IgD-negative memory B cell (primary cell): ENCODE data around the gene ZCWPW1. TPM values are rescaled to one million over a fixed set of nuclear protein-coding genes. Genes with fewer than 3 reads are reported as not detected.
"Not testable (repeated sequence)": the region's sequence is repeated elsewhere in the genome, so short reads cannot be mapped to it uniquely, and the experiment has no call there.

Source experiments
- H3K27ac Mint-ChIP-seq, 3 donors: one replicate each; pipeline ENCODE4 v1.8.0; 2020 to 2022; ENCODE audit warnings: mild to moderate bottlenecking in 3 of 3, mixed read lengths in 3 of 3, moderate library complexity in 1 of 3
- H3K27me3 Mint-ChIP-seq: one replicate; pipeline ENCODE4 v1.8.0; 2021; ENCODE audit warnings: mixed read lengths
- H3K36me3 Mint-ChIP-seq: one replicate; pipeline ENCODE4 v1.8.0; 2020; ENCODE audit warnings: mild to moderate bottlenecking, mixed read lengths
- H3K4me1 Mint-ChIP-seq, 3 donors: one replicate each; pipeline ENCODE4 v1.8.0; 2020 to 2022; ENCODE audit warnings: mixed read lengths in 3 of 3, mild to moderate bottlenecking in 1 of 3
- H3K4me3 Mint-ChIP-seq, 4 donors: one replicate each; pipeline ENCODE4 v1.8.0; 2020 to 2022; ENCODE audit warnings: mild to moderate bottlenecking in 4 of 4, mixed read lengths in 4 of 4, moderate library complexity in 3 of 4
- H3K9me3 Mint-ChIP-seq, 3 donors: one replicate each; pipeline ENCODE4 v1.8.0; 2020 to 2021; ENCODE audit warnings: mixed read lengths in 3 of 3, mild to moderate bottlenecking in 1 of 3
- polyA plus RNA-seq: library from polyadenylated mRNA; unstranded; fragments of 300-500 nt; fragmentation: Illumina TruSeq; gene quantifications from one replicate; pipeline ENCODE4 v1.2.3, GENCODE V29; 2021

ZCWPW1 gene
- polyA plus RNA-seq, 1 donor from 2014 or later, result 12.1 TPM

GRCh38 chr7:100465702-100466311 lies 37.3 kb upstream of the ZCWPW1 start:
- Mint-ChIP-seq H3K27ac (no peak overlapping the region), H3K36me3 (no peaks in the 10 kb centered on the region), H3K4me1 (peaks cover 4 to 7% (median 5%) of the 10 kb centered on the region in 3 donors), H3K4me3 (no peak overlapping the region), H3K27me3 (no peaks in the 10 kb centered on the region), H3K9me3 (no peaks in the 10 kb centered on the region)

GRCh38 chr7:100465299-100465698 lies 36.8 kb upstream of the ZCWPW1 start:
- no peaks in the 10 kb centered on the region for H3K27me3 Mint-ChIP-seq
- H3K27ac Mint-ChIP-seq, result no peak overlapping the region
- H3K36me3 Mint-ChIP-seq, result no peaks in the 10 kb centered on the region

GRCh38 chr7:100464791-100465190 lies 36.3 kb upstream of the ZCWPW1 start:
- Mint-ChIP-seq H3K27ac (peak overlapping the region in 1 of 3 donors; percentile 71), H3K36me3 (no peaks in the 10 kb centered on the region), H3K9me3 (no peaks in the 10 kb centered on the region), H3K27me3 (no peaks in the 10 kb centered on the region), H3K4me1 (peaks cover 0 to 5% (median under 1%) of the 10 kb centered on the region in 3 donors), H3K4me3 (no peak overlapping the region)

More at GRCh38 chr7:100465299-100465698, 36.8 kb upstream of the ZCWPW1 start:
- peaks cover 0 to 7% (median 3%) of the 10 kb centered on the region in 3 donors for H3K4me1 Mint-ChIP-seq
- H3K4me3 Mint-ChIP-seq, result no peak overlapping the region
- no peaks in the 10 kb centered on the region for H3K9me3 Mint-ChIP-seq

- Mint-ChIP-seq H3K4me1 (peaks cover 0 to 2% (median 0%) of the 10 kb centered on the region in 3 donors), H3K4me3 (no peak within 1 kb of the TSS), H3K27me3 (no peaks in the 10 kb centered on the region), H3K27ac (peak within 1 kb of the TSS in 2 of 3 donors; percentile 67 to 71), H3K9me3 (no peaks in the 10 kb centered on the region), H3K36me3 (no peaks in the 10 kb centered on the region)
These were observed 35.7 kb upstream of the ZCWPW1 start, which contains the start of gene SPACDR for GRCh38 chr7:100464210-100464660. Gene SPACDR (minus strand): TSS chr7:100464260. CDS start chr7:100464025, 235 bp downstream.

- peaks cover 2% of the 10 kb centered on the region for H3K36me3 Mint-ChIP-seq
- H3K27ac Mint-ChIP-seq, result no peak overlapping the region
- peaks cover 0 to 6% (median 3%) of the 10 kb centered on the region in 3 donors for H3K4me1 Mint-ChIP-seq
- H3K27me3 Mint-ChIP-seq, result no peaks in the 10 kb centered on the region
- H3K4me3 Mint-ChIP-seq, result no peak overlapping the region
- H3K9me3 Mint-ChIP-seq, result no peaks in the 10 kb centered on the region
These were observed 28.5 kb upstream of the ZCWPW1 start for GRCh38 chr7:100457033-100457432.

GRCh38 chr7:100456562-100456961 lies 28.1 kb upstream of the ZCWPW1 start:
- H3K27ac Mint-ChIP-seq, result peak overlapping the region in 1 of 3 donors; percentile 62
- H3K36me3 Mint-ChIP-seq, result peaks cover 2% of the 10 kb centered on the region
- H3K4me1 Mint-ChIP-seq, result peaks cover 0 to 6% (median 3%) of the 10 kb centered on the region in 3 donors
- H3K27me3 Mint-ChIP-seq, result no peaks in the 10 kb centered on the region
- no peak overlapping the region for H3K4me3 Mint-ChIP-seq
- no peaks in the 10 kb centered on the region for H3K9me3 Mint-ChIP-seq

- Mint-ChIP-seq H3K9me3 (no peaks in the 10 kb centered on the region), H3K27me3 (no peaks in the 10 kb centered on the region), H3K36me3 (peaks cover 2% of the 10 kb centered on the region), H3K4me1 (peaks cover 3 to 13% (median 6%) of the 10 kb centered on the region in 3 donors), H3K27ac (no peak overlapping the region), H3K4me3 (no peak overlapping the region)
These were observed 26.7 kb upstream of the ZCWPW1 start for GRCh38 chr7:100455206-100455605.

- H3K4me1 Mint-ChIP-seq, result peaks cover 3 to 13% (median 6%) of the 10 kb centered on the region in 3 donors
- not testable (repeated sequence) for H3K27ac Mint-ChIP-seq, H3K27me3 Mint-ChIP-seq, H3K4me3 Mint-ChIP-seq, H3K36me3 Mint-ChIP-seq, H3K9me3 Mint-ChIP-seq
These were observed 25.4 kb upstream of the ZCWPW1 start for GRCh38 chr7:100453854-100454253.

GRCh38 chr7:100452513-100452912 lies 24.0 kb upstream of the ZCWPW1 start:
- H3K9me3 Mint-ChIP-seq, result no peaks in the 10 kb centered on the region
- H3K36me3 Mint-ChIP-seq, result no peaks in the 10 kb centered on the region
- H3K27ac Mint-ChIP-seq, result no peak overlapping the region
- H3K4me3 Mint-ChIP-seq, result no peak overlapping the region
- H3K27me3 Mint-ChIP-seq, result no peaks in the 10 kb centered on the region
- H3K4me1 Mint-ChIP-seq, result peaks cover 3 to 13% (median 6%) of the 10 kb centered on the region in 3 donors

- Mint-ChIP-seq H3K27ac (no peak overlapping the region), H3K4me1 (peaks cover 7 to 11% (median 10%) of the 10 kb centered on the region in 3 donors), H3K27me3 (no peaks in the 10 kb centered on the region), H3K4me3 (peak overlapping the region; percentile 3 to 63 (median 38)), H3K36me3 (no peaks in the 10 kb centered on the region), H3K9me3 (no peaks in the 10 kb centered on the region)
These were observed 20.8 kb upstream of the ZCWPW1 start for GRCh38 chr7:100449190-100449795.

GRCh38 chr7:100447363-100447762 lies 18.9 kb upstream of the ZCWPW1 start:
- Mint-ChIP-seq H3K27ac (peak overlapping the region in 1 of 3 donors; percentile 42), H3K4me3 (peak overlapping the region in 1 of 4 donors; percentile 28), H3K4me1 (peaks cover 7 to 12% (median 10%) of the 10 kb centered on the region in 3 donors)
- not testable (repeated sequence) for H3K9me3 Mint-ChIP-seq, H3K36me3 Mint-ChIP-seq, H3K27me3 Mint-ChIP-seq

GRCh38 chr7:100446040-100446439 lies 17.5 kb upstream of the ZCWPW1 start:
- Mint-ChIP-seq H3K9me3 (no peaks in the 10 kb centered on the region), H3K36me3 (no peaks in the 10 kb centered on the region), H3K27me3 (no peaks in the 10 kb centered on the region), H3K4me1 (peaks cover 7 to 12% (median 10%) of the 10 kb centered on the region in 3 donors), H3K27ac (peak overlapping the region in 2 of 3 donors; percentile 23 to 70), H3K4me3 (no peak overlapping the region)

GRCh38 chr7:100444311-100445278 lies 16.1 kb upstream of the ZCWPW1 start:
- Mint-ChIP-seq H3K27ac (peak overlapping the region; percentile 33 to 63 (median 47)), H3K27me3 (no peaks in the 10 kb centered on the region), H3K4me1 (peaks cover 0 to 9% (median 6%) of the 10 kb centered on the region in 3 donors), H3K36me3 (no peaks in the 10 kb centered on the region), H3K9me3 (no peaks in the 10 kb centered on the region), H3K4me3 (peak overlapping the region in 3 of 4 donors; percentile 6 to 80 (median 25))

- peaks cover 0 to 9% (median 6%) of the 10 kb centered on the region in 3 donors for H3K4me1 Mint-ChIP-seq
These were observed 14.8 kb upstream of the ZCWPW1 start for GRCh38 chr7:100443096-100443840.

More at GRCh38 chr7:100443096-100443840, 14.8 kb upstream of the ZCWPW1 start:
- H3K27me3 Mint-ChIP-seq, result no peaks in the 10 kb centered on the region
- H3K27ac Mint-ChIP-seq, result peak overlapping the region; percentile 33 to 77 (median 39)
- H3K9me3 Mint-ChIP-seq, result no peaks in the 10 kb centered on the region
- H3K4me3 Mint-ChIP-seq, result peak overlapping the region in 1 of 4 donors; percentile 27
- no peaks in the 10 kb centered on the region for H3K36me3 Mint-ChIP-seq
